A673 (cell line): ENCODE measurements around the gene EPN2.

Experiments
- EZH2 ChIP-seq: fragments of 200-600 bp; sonication (generic); IDR thresholded peaks from 2 replicates; pipeline ENCODE4 v1.6.1; 2017; ENCODE audit warnings: borderline replicate concordance, low read depth, mild to moderate bottlenecking, mixed read lengths, antibody characterized with exemption, low read length; ENCODE audit not compliant: poor library complexity, severe bottlenecking
- TF ChIP-seq, protein P1 (sequence below): fragments of 300-800, 200-600 bp; sonication (generic); conservative IDR thresholded peaks from 2 replicates; pipeline ENCODE4 v1.5.1; 2017; ENCODE audit warnings: low read depth, mild to moderate bottlenecking, antibody characterized with exemption, low read length, moderate library complexity, mixed read lengths

DNA sequence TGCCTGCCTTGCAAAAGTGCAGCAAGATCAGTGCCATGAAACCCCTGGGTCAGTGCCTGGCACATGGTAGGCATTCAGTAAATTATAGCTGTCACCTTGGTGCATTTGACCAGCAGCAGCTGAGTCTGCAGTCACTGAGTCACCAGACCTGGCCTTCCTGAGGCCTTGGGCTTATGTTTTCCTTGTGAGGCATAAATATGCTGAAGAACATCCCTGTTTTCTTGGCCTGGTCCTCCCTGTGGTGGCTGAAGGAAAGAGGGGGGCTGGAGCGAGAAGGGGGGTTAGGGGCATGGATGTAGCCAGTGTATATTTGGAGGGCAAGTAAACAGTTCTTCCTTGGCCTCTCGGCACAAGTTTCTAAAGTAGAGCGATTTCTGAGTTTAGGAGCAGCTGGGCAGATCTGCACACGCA lies 26.5 kb downstream of the EPN2 start:
- TF ChIP-seq, protein P1, sequence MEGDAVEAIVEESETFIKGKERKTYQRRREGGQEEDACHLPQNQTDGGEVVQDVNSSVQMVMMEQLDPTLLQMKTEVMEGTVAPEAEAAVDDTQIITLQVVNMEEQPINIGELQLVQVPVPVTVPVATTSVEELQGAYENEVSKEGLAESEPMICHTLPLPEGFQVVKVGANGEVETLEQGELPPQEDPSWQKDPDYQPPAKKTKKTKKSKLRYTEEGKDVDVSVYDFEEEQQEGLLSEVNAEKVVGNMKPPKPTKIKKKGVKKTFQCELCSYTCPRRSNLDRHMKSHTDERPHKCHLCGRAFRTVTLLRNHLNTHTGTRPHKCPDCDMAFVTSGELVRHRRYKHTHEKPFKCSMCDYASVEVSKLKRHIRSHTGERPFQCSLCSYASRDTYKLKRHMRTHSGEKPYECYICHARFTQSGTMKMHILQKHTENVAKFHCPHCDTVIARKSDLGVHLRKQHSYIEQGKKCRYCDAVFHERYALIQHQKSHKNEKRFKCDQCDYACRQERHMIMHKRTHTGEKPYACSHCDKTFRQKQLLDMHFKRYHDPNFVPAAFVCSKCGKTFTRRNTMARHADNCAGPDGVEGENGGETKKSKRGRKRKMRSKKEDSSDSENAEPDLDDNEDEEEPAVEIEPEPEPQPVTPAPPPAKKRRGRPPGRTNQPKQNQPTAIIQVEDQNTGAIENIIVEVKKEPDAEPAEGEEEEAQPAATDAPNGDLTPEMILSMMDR, result no peak
- no peak for TF ChIP-seq EZH2
